Ovary (tissue), 3 donors: ENCODE data around the gene IST1.

Source experiments
- POLR2A ChIP-seq: fragments of 450-650 bp; IDR thresholded peaks from one replicate; pipeline ENCODE4 v1.6.1; 2017; ENCODE audit warnings: antibody characterized with exemption, mild to moderate bottlenecking, moderate library complexity
- TF ChIP-seq, protein P1 (sequence below), 3 donors: fragments of 450-650 bp in 2 of 3; fragments of 200-600 bp in 1 of 3; IDR thresholded peaks; one replicate each; pipeline versions ENCODE4 v1.5.1 to v1.8.0; 2016 to 2022; ENCODE audit warnings: antibody characterized with exemption in 3 of 3, mild to moderate bottlenecking in 1 of 3
- donor health status: DM: no; HTN: no; CAD: no.

DNA sequence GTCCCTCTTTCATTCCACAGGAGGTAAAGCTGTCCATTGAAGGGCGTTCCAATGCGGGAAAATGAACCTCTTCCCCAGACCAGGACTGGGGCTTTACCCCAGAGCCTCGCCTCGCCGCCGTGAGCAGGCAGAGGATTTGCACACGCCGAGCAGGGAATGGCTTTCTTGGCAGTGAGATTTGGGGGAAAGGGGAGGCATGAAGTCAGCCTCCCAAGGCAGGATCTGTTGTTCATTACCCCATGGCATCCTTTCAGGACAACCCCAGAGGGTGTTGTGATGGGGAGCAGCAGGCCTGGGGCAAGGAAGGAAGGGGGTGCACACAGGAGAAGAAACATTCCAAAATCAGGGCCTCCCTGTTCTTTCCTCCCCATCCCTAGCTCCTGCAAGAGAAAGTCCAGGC lies 43.6 kb upstream of the IST1 start:
- TF ChIP-seq, protein P1, sequence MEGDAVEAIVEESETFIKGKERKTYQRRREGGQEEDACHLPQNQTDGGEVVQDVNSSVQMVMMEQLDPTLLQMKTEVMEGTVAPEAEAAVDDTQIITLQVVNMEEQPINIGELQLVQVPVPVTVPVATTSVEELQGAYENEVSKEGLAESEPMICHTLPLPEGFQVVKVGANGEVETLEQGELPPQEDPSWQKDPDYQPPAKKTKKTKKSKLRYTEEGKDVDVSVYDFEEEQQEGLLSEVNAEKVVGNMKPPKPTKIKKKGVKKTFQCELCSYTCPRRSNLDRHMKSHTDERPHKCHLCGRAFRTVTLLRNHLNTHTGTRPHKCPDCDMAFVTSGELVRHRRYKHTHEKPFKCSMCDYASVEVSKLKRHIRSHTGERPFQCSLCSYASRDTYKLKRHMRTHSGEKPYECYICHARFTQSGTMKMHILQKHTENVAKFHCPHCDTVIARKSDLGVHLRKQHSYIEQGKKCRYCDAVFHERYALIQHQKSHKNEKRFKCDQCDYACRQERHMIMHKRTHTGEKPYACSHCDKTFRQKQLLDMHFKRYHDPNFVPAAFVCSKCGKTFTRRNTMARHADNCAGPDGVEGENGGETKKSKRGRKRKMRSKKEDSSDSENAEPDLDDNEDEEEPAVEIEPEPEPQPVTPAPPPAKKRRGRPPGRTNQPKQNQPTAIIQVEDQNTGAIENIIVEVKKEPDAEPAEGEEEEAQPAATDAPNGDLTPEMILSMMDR (IDR thresholded peaks at IDR 0.05): no peak
- TF ChIP-seq POLR2A: no peak
